ENCODE results near the gene ZBTB46.

ZBTB46 gene

GRCh38 chr20:63696306-63696627, 134.8 kb downstream of the ZBTB46 start:
- TF ChIP-seq CTCF (IDR thresholded peaks at IDR 0.05; ENCODE audit: low read depth, low read length): no peak
- no peak for DNase-seq (ENCODE audit: extremely low read depth, low read depth)

GRCh38 chr20:63695424-63696305, 135.4 kb downstream of the ZBTB46 start:
- no peak for DNase-seq (ENCODE audit: extremely low read depth, low read depth)
- TF ChIP-seq CTCF (IDR thresholded peaks at IDR 0.05; ENCODE audit: low read depth, low read length): no peak

GRCh38 chr20:63694584-63695423, 136.3 kb downstream of the ZBTB46 start:
- DNase-seq (ENCODE audit: extremely low read depth, low read depth): no peak
- TF ChIP-seq CTCF (IDR thresholded peaks at IDR 0.05; ENCODE audit: low read depth, low read length): no peak

- no peak for TF ChIP-seq CTCF (IDR thresholded peaks at IDR 0.05; ENCODE audit: low read depth, low read length)
- no peak for DNase-seq (ENCODE audit: extremely low read depth, low read depth)
Observed at GRCh38 chr20:63693733-63694583, 137.1 kb downstream of the ZBTB46 start.

Measured in AG09319 (cell line).